H1 (cell line): ENCODE results near the gene PNMA8B. TPM values are rescaled to one million over a fixed set of nuclear protein-coding genes. Genes with fewer than 3 reads are reported as not detected.

ENCODE experiments used
- CTCF ChIA-PET: fragments of 300-600 bp; sonication (Branson Sonifier 250); formaldehyde crosslinking; loops from one replicate; lab custom pipeline; 2021; ENCODE audit not compliant: partially characterized antibody; lab: Charles Lee
- POLR2A ChIA-PET: fragments of 300-600 bp; sonication (Branson Sonifier 250); formaldehyde crosslinking; loops from one replicate; lab custom pipeline; 2021; ENCODE audit warnings: inconsistent platforms; ENCODE audit not compliant: partially characterized antibody; lab: Charles Lee
- DNase-seq, 2 experiments: peaks; one replicate each; pipeline versions ENCODE4 v3.0.0 to v3.0.0-alpha.2; 2010 to 2022; ENCODE audit warnings: low spot score in 2 of 2, low read depth in 1 of 2, mixed read lengths in 1 of 2
- FAIRE-seq: peaks from 2 replicates; lab custom pipeline; 2011; peaks lifted over from hg19 to GRCh38; lab: Jason Lieb, UNC
- H2AFZ ChIP-seq: 2 replicates; pipeline ENCODE4 v1.8.1; 2012; ENCODE audit warnings: low read length, inconsistent platforms
- H2AK5ac ChIP-seq: 2 replicates; pipeline ENCODE4 v1.6.1; 2013; ENCODE audit warnings: low read depth, low read length
- H2BK120ac ChIP-seq: replicated peaks from 2 replicates; pipeline ENCODE3; 2013; ENCODE audit warnings: low read depth, low read length, inconsistent platforms
- H2BK12ac ChIP-seq: 2 replicates; pipeline ENCODE4 v1.6.1; 2013; ENCODE audit warnings: low read depth, low read length
- H2BK15ac ChIP-seq: 2 replicates; pipeline ENCODE4 v1.6.1; 2013; ENCODE audit warnings: low read length
- H2BK20ac ChIP-seq: 2 replicates; pipeline ENCODE4 v1.6.1; 2013; ENCODE audit warnings: low read length
- H2BK5ac ChIP-seq: 2 replicates; pipeline ENCODE4 v1.6.1; 2013; ENCODE audit warnings: low read depth, low read length
- H3K14ac ChIP-seq: 2 replicates; pipeline ENCODE4 v1.6.1; 2013; ENCODE audit warnings: inconsistent platforms; ENCODE audit not compliant: insufficient read length
- H3K18ac ChIP-seq: 2 replicates; pipeline ENCODE4 v1.6.1; 2013; ENCODE audit warnings: low read length; ENCODE audit errors: extremely low read depth
- H3K23ac ChIP-seq: 2 replicates; pipeline ENCODE4 v1.6.1; 2013; ENCODE audit warnings: inconsistent platforms; ENCODE audit not compliant: insufficient read length
- H3K23me2 ChIP-seq: 2 replicates; pipeline ENCODE4 v1.6.1; 2013; ENCODE audit warnings: low read depth, low read length
- H3K27ac ChIP-seq: 2 replicates; pipeline ENCODE4 v1.6.1; 2011; ENCODE audit warnings: low read depth, low read length, inconsistent platforms
- H3K27me3 ChIP-seq, 4 experiments: replicated peaks in 1 of 4; 1 replicate in 1 of 4; 2 replicates in 3 of 4; pipeline versions ENCODE4 v1.6.1 to v1.8.1; 2011 to 2013; ENCODE audit warnings: low read length in 3 of 4, mild to moderate bottlenecking in 3 of 4, inconsistent platforms in 2 of 4, mixed read lengths in 2 of 4, moderate library complexity in 1 of 4; ENCODE audit not compliant: control insufficient read depth in 3 of 4, insufficient read depth in 3 of 4; ENCODE audit errors: extremely low read depth in 1 of 4
- H3K36me3 ChIP-seq, 4 experiments: 2 replicates each; pipeline versions ENCODE4 v1.6.1 to v1.8.1; 2011 to 2013; ENCODE audit warnings: mild to moderate bottlenecking in 4 of 4, low read length in 3 of 4, moderate library complexity in 2 of 4, control low read depth in 1 of 4, inconsistent platforms in 1 of 4; ENCODE audit not compliant: insufficient read depth in 4 of 4, control insufficient read depth in 2 of 4
- H3K4ac ChIP-seq: replicated peaks from 2 replicates; pipeline ENCODE3; 2013; ENCODE audit warnings: low read length, low read depth, mixed read lengths, inconsistent platforms; ENCODE audit not compliant: insufficient read length
- H3K4me1 ChIP-seq, 4 experiments: replicated peaks in 1 of 4; 1 replicate in 1 of 4; 2 replicates in 3 of 4; pipeline versions ENCODE4 v1.6.1 to v1.8.1; 2011 to 2013; ENCODE audit warnings: low read length in 3 of 4, inconsistent platforms in 2 of 4, mixed read lengths in 1 of 4; ENCODE audit not compliant: insufficient read depth in 4 of 4, control insufficient read depth in 3 of 4
- H3K4me2 ChIP-seq, 2 experiments: 2 replicates each; pipeline versions ENCODE4 v1.6.1 to v1.8.1; 2011 to 2013; ENCODE audit warnings: low read depth in 2 of 2, low read length in 2 of 2, control low read depth in 1 of 2, inconsistent platforms in 1 of 2, mild to moderate bottlenecking in 1 of 2; ENCODE audit not compliant: insufficient read depth in 1 of 2
- H3K4me3 ChIP-seq, 4 experiments: fragments of 200-600, 300-600 bp in 1 of 4; sonication (generic), shearing (Covaris generic), sonication (Bioruptor Twin) in 1 of 4; 2 replicates each; pipeline versions ENCODE4 v1.5.1 to v1.8.1; 2011 to 2016; ENCODE audit warnings: low read length in 4 of 4, low read depth in 3 of 4, control low read depth in 2 of 4, inconsistent platforms in 2 of 4, mild to moderate bottlenecking in 2 of 4, mixed read lengths in 1 of 4, moderate library complexity in 1 of 4; ENCODE audit not compliant: insufficient read depth in 2 of 4; ENCODE audit errors: extremely low read depth in 1 of 4
- H3K56ac ChIP-seq: replicated peaks from 2 replicates; pipeline ENCODE3; 2013; ENCODE audit warnings: low read depth, mild to moderate bottlenecking, mixed read lengths, low read length, inconsistent platforms; ENCODE audit not compliant: insufficient read length
- H3K79me1 ChIP-seq: 2 replicates; pipeline ENCODE4 v1.6.1; 2013; ENCODE audit warnings: low read depth, low read length, control low read depth
- H3K79me2 ChIP-seq, 2 experiments: 2 replicates each; pipeline versions ENCODE4 v1.6.1 to v1.8.1; 2012 to 2013; ENCODE audit warnings: low read length in 2 of 2, mild to moderate bottlenecking in 2 of 2, inconsistent platforms in 1 of 2; ENCODE audit not compliant: insufficient read depth in 2 of 2, control insufficient read depth in 1 of 2
- H3K9ac ChIP-seq, 4 experiments: replicated peaks in 1 of 4; 1 replicate in 1 of 4; 2 replicates in 3 of 4; pipeline versions ENCODE4 v1.6.1 to v1.8.1; 2011 to 2013; ENCODE audit warnings: low read depth in 3 of 4, low read length in 3 of 4, control low read depth in 2 of 4, mild to moderate bottlenecking in 2 of 4, moderate library complexity in 2 of 4, inconsistent platforms in 1 of 4; ENCODE audit errors: extremely low read depth in 1 of 4
- H3K9me3 ChIP-seq, 2 experiments: 2 replicates each; pipeline versions ENCODE4 v1.6.1 to v1.8.1; 2012 to 2013; ENCODE audit warnings: mild to moderate bottlenecking in 2 of 2, moderate library complexity in 2 of 2, control low read depth in 1 of 2, inconsistent platforms in 1 of 2, low read depth in 1 of 2, low read length in 1 of 2, mixed read lengths in 1 of 2; ENCODE audit not compliant: insufficient read depth in 2 of 2
- H4K20me1 ChIP-seq, 2 experiments: replicated peaks in 1 of 2; 2 replicates each; pipeline versions ENCODE3 to v1.8.1; 2011 to 2013; ENCODE audit warnings: inconsistent platforms in 2 of 2, low read length in 2 of 2, mild to moderate bottlenecking in 1 of 2; ENCODE audit not compliant: insufficient read depth in 2 of 2, control insufficient read depth in 1 of 2
- H4K5ac ChIP-seq: 2 replicates; pipeline ENCODE4 v1.6.1; 2013; ENCODE audit warnings: low read length, low read depth, mixed read lengths, inconsistent platforms; ENCODE audit not compliant: insufficient read length
- H4K8ac ChIP-seq: 2 replicates; pipeline ENCODE4 v1.8.0; 2013; ENCODE audit warnings: mild to moderate bottlenecking, moderate library complexity, low read length, inconsistent platforms; ENCODE audit not compliant: insufficient read depth; ENCODE audit errors: extremely low read depth
- H4K91ac ChIP-seq: replicated peaks from 2 replicates; pipeline ENCODE3; 2013; ENCODE audit warnings: low read length, mixed read lengths, inconsistent platforms; ENCODE audit not compliant: insufficient read length
- BACH1 ChIP-seq: IDR thresholded peaks from 2 replicates; pipeline ENCODE4 v1.6.1; 2012; ENCODE audit warnings: low read length, improper control_type of control experiment
- CEBPB ChIP-seq: IDR thresholded peaks from 2 replicates; pipeline ENCODE4 v1.6.1; 2012; ENCODE audit warnings: low read depth, low read length
- GABPA ChIP-seq: IDR thresholded peaks from 2 replicates; pipeline ENCODE4 v1.6.1; 2011; ENCODE audit warnings: mild to moderate bottlenecking, low read length, moderate library complexity, borderline replicate concordance; ENCODE audit not compliant: insufficient read depth
- JUND ChIP-seq: IDR thresholded peaks from 2 replicates; pipeline ENCODE4 v1.6.1; 2011; ENCODE audit warnings: mild to moderate bottlenecking, improper control_type of control experiment, low read length
- NRF1 ChIP-seq: IDR thresholded peaks from 2 replicates; pipeline ENCODE4 v1.6.1; 2011; ENCODE audit warnings: mild to moderate bottlenecking, low read depth, low read length, improper control_type of control experiment
- PHF8 ChIP-seq: fragments of 200-600 bp; sonication (generic); conservative IDR thresholded peaks from 2 replicates; pipeline ENCODE4 v1.7.1; 2012; ENCODE audit warnings: low read depth, mild to moderate bottlenecking, inconsistent platforms, low read length, moderate library complexity
- RFX5 ChIP-seq: IDR thresholded peaks from 2 replicates; pipeline ENCODE4 v1.6.1; 2011; ENCODE audit warnings: low read depth, low read length, improper control_type of control experiment, borderline replicate concordance
- SP1 ChIP-seq: IDR thresholded peaks from 2 replicates; pipeline ENCODE4 v1.6.1; 2011; ENCODE audit warnings: low read depth, low read length
- TAF7 ChIP-seq: optimal IDR thresholded peaks from 2 replicates; pipeline ENCODE3; 2011; ENCODE audit warnings: low read depth, mild to moderate bottlenecking, inconsistent platforms, low read length, moderate library complexity, borderline replicate concordance
- WGBS, 2 experiments: shearing (Covaris generic) in 1 of 2; methylation state at CpG; one replicate each; pipeline versions ENCODE4 v1.1.6 to v1.1.7; 2013 to 2015; ENCODE audit warnings: low lambda C conversion rate in 2 of 2, mixed read lengths in 2 of 2, inconsistent platforms in 1 of 2, low coverage in 1 of 2, missing lambda C conversion rate in 1 of 2; ENCODE audit not compliant: insufficient replicate concordance in 2 of 2, insufficient coverage in 1 of 2, insufficient read length in 1 of 2; ENCODE audit errors: extremely low coverage in 1 of 2, missing lambda C conversion rate in 1 of 2; 5-methylcytosine and 5-hydroxymethylcytosine counted together
- polyA plus RNA-seq, 7 experiments: library from polyadenylated mRNA; depleted of rRNA in 3 of 7; stranded (reverse) in 5 of 7; unstranded in 2 of 7; fragments of >200 nt in 5 of 7; fragments of 200-250 nt in 2 of 7; gene quantifications; 1 replicate in 5 of 7; 2 replicates in 1 of 7; 4 replicates in 1 of 7; pipeline versions ENCODE4 v1.2.1 to v1.2.3, GENCODE V29; 2011 to 2013; ENCODE audit warnings: missing spikeins in 2 of 7, mixed read lengths in 2 of 7
- total RNA-seq: library from RNA; stranded (reverse); fragmentation: NEBNext Ultra II Directional; extraction: Animal tissue kit (Norgen Biotek cat#: 25700); gene quantifications from 2 replicates; pipeline ENCODE4 v1.2.1, GENCODE V29; 2021

PNMA8B gene
- total and polyA plus RNA-seq, 2 of the 8 experiments (the other 6 are each of a cell fraction or from before 2014, with no cell fraction given): 0.48 to 1.4 TPM

DNA sequence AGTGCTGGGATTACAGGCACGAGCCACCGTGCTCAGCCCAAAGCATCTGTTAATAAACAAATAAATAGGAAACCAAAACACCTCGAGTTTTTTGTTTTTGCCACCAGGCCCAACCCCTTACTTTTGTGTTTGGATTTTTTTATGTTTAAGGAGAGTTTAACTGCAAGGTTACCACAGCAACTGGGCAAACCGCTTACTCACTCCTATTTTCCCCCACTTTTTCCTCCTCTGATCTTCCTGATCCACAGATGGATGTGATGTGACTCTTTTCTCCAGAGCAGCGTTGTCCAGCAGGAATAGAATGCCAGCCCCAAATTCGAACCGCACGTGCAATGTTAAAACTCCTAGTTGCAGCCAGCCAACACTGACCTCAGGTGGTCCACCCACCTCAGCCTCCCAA lies 2.1 kb upstream of the PNMA8B start:
- no peak overlapping the region for H2BK12ac ChIP-seq
- no peak overlapping the region for H2BK20ac ChIP-seq
- H4K20me1 ChIP-seq: peaks cover 0 to 2% of the 10 kb centered on the region in 2 experiments
- H3K14ac ChIP-seq: no peak overlapping the region
- H2BK5ac ChIP-seq: no peak overlapping the region
- H3K36me3 ChIP-seq: no peaks in the 10 kb centered on the region
- no peak overlapping the region for H3K4ac ChIP-seq
- H4K8ac ChIP-seq: no peak overlapping the region
- no peak overlapping the region for H3K18ac ChIP-seq
- no peak overlapping the region for H4K5ac ChIP-seq
- H3K56ac ChIP-seq: no peak overlapping the region
- FAIRE-seq: no peak
- no peak overlapping the region for H3K23ac ChIP-seq
- H4K91ac ChIP-seq: no peak overlapping the region
- no peaks in the 10 kb centered on the region for H3K79me1 ChIP-seq
- H3K9me3 ChIP-seq: no peaks in the 10 kb centered on the region
- WGBS, 2 experiments: 92% methylated on average over 8 of the region's 8 CpGs; no CpG with 5 or more reads in 1 of the 2 experiments
- peaks cover 9% of the 10 kb centered on the region; the same call in 1 of the 2 replicates for H3K23me2 ChIP-seq
- ChIA-PET POLR2A (no interaction called here), CTCF (interaction anchor here (0.6 to 3.3 kb wide), 6 partner anchors 15 to 344 kb away, joined by 3 to 14 read pairs (median 8); no protein-coding TSS in a partner anchor)
- H3K4me2 ChIP-seq: no peak overlapping the region
- H2AFZ ChIP-seq: no peak overlapping the region
- TF ChIP-seq JUND: no peak
- no peak for TF ChIP-seq GABPA
- TF ChIP-seq CEBPB: no peak
- TF ChIP-seq RFX5: no peak
- no peak for TF ChIP-seq TAF7
- no peak for TF ChIP-seq NRF1
- no peak for TF ChIP-seq BACH1
- TF ChIP-seq SP1: no peak
- no peak for TF ChIP-seq PHF8
- no peak overlapping the region for H3K9ac ChIP-seq
- no peak overlapping the region for H3K4me3 ChIP-seq
- H2BK15ac ChIP-seq: no peak overlapping the region
- no peak overlapping the region for H2BK120ac ChIP-seq
- DNase-seq: no peak
- H3K4me1 ChIP-seq: peaks cover 5 to 19% (median 14%) of the 10 kb centered on the region in 4 experiments
- no peaks in the 10 kb centered on the region for H3K79me2 ChIP-seq
- no peak overlapping the region for H2AK5ac ChIP-seq
- no peak overlapping the region for H3K27ac ChIP-seq
- peaks cover 14 to 29% (median 26%) of the 10 kb centered on the region in 4 experiments for H3K27me3 ChIP-seq
